ENCODE data around the gene ING3. TPM values are rescaled to one million over a fixed set of nuclear protein-coding genes. Genes with fewer than 3 reads are reported as not detected.
A peak's percentile ranks its signal among the peaks of the same experiment; 100 is the strongest.

The ING3 gene
- polyA plus RNA-seq, 3 donors = 22.3 to 26.9 (median 25.9) TPM

- no peak overlapping the region for H3K4me2 ChIP-seq (replicated peaks; ENCODE audit: extremely low read depth, low read length, poor library complexity, severe bottlenecking)
- no peak for TF ChIP-seq CTCF (IDR thresholded peaks at IDR 0.05)
- H3K27me3 Mint-ChIP-seq (ENCODE audit: low read depth in 3 of 3) = no peaks in the 10 kb centered on the region
- no peak for DNase-seq
- peaks cover 57 to 76% of the 10 kb centered on the region in 2 donors for H3K36me3 ChIP-seq (replicated peaks in 1 of 2; ENCODE audit: control insufficient read depth in 1 of 2, insufficient read depth in 2 of 2, low read length in 2 of 2)
- H3K27ac Mint-ChIP-seq = no peak overlapping the region
- H3K9me3 Mint-ChIP-seq = peaks cover 0 to 4% (median 0%) of the 10 kb centered on the region in 7 donors
- H2AFZ ChIP-seq (ENCODE audit: insufficient read depth, low read depth, low read length, poor library complexity, severe bottlenecking) = no peak overlapping the region
- H4K20me1 ChIP-seq (ENCODE audit: insufficient read depth, low read length) = peaks cover 35% of the 10 kb centered on the region
- H3K4me1 ChIP-seq (ENCODE audit: control insufficient read depth in 1 of 2, insufficient read depth in 2 of 2, low read length in 2 of 2) = peaks cover 9 to 10% of the 10 kb centered on the region in 2 donors
- intact Hi-C loops (cut with micrococcal nuclease) = no loop called here
- H3K9ac ChIP-seq (ENCODE audit: insufficient read depth, low read length, poor library complexity, severe bottlenecking) = no peak overlapping the region
- H3K36me3 Mint-ChIP-seq = peaks cover 50 to 68% of the 10 kb centered on the region in 2 donors
- peaks cover 9% of the 10 kb centered on the region for H3K4me1 Mint-ChIP-seq
- H3K27ac ChIP-seq (ENCODE audit: low read depth in 1 of 2, low read length in 2 of 2) = no peak overlapping the region
- H3K79me2 ChIP-seq (ENCODE audit: insufficient read depth, low read length) = peaks cover 28% of the 10 kb centered on the region
- no CpG with 5 or more reads among the region's 3 CpGs for WGBS (ENCODE audit: insufficient coverage)
- H3K4me3 ChIP-seq (replicated peaks in 1 of 3; ENCODE audit: low read depth in 2 of 3, low read length in 3 of 3) = no peak overlapping the region
- H3K4me3 Mint-ChIP-seq = no peak overlapping the region
- H3K9me3 ChIP-seq (replicated peaks in 1 of 2; ENCODE audit: control insufficient read depth in 1 of 2, insufficient read depth in 1 of 2, low read length in 2 of 2) = no peaks in the 10 kb centered on the region
- no peaks in the 10 kb centered on the region for H3K27me3 ChIP-seq (ENCODE audit: control insufficient read depth in 2 of 2, insufficient read depth in 2 of 2, low read length in 2 of 2)
Measured at GRCh38 chr7:120955577-120956149, 5.1 kb downstream of the ING3 start.

- intact Hi-C loops (cut with micrococcal nuclease) = no loop called here
- no peak overlapping the region for H2AFZ ChIP-seq (ENCODE audit: insufficient read depth, low read depth, low read length, poor library complexity, severe bottlenecking)
- peaks cover 53% of the 10 kb centered on the region for H4K20me1 ChIP-seq (ENCODE audit: insufficient read depth, low read length)
- Mint-ChIP-seq H3K27ac (peak overlapping the region in 1 of 7 donors; percentile 37), H3K36me3 (peaks cover 44 to 68% of the 10 kb centered on the region in 2 donors), H3K4me3 (no peak overlapping the region), H3K9me3 (peaks cover 0 to 2% (median 0%) of the 10 kb centered on the region in 7 donors), H3K4me1 (no peaks in the 10 kb centered on the region), H3K27me3 (ENCODE audit: low read depth in 3 of 3) (no peaks in the 10 kb centered on the region)
- no peak for TF ChIP-seq CTCF (IDR thresholded peaks at IDR 0.05)
- no peaks in the 10 kb centered on the region for H3K27me3 ChIP-seq (ENCODE audit: control insufficient read depth in 2 of 2, insufficient read depth in 2 of 2, low read length in 2 of 2)
- no peaks in the 10 kb centered on the region for H3K4me1 ChIP-seq (ENCODE audit: control insufficient read depth in 1 of 2, insufficient read depth in 2 of 2, low read length in 2 of 2)
- H3K9me3 ChIP-seq (replicated peaks in 1 of 2; ENCODE audit: control insufficient read depth in 1 of 2, insufficient read depth in 1 of 2, low read length in 2 of 2) = no peaks in the 10 kb centered on the region
- H3K4me3 ChIP-seq (replicated peaks in 1 of 3; ENCODE audit: low read depth in 2 of 3, low read length in 3 of 3) = no peak overlapping the region
- WGBS (ENCODE audit: insufficient coverage) = 97% methylated on average over 5 of the region's 8 CpGs
- DNase-seq = no peak
- peaks cover 62 to 77% of the 10 kb centered on the region in 2 donors for H3K36me3 ChIP-seq (replicated peaks in 1 of 2; ENCODE audit: control insufficient read depth in 1 of 2, insufficient read depth in 2 of 2, low read length in 2 of 2)
- no peak overlapping the region for H3K27ac ChIP-seq (ENCODE audit: low read depth in 1 of 2, low read length in 2 of 2)
- H3K79me2 ChIP-seq (ENCODE audit: insufficient read depth, low read length) = peaks cover 18% of the 10 kb centered on the region
- no peak overlapping the region for H3K9ac ChIP-seq (ENCODE audit: insufficient read depth, low read length, poor library complexity, severe bottlenecking)
- no peak overlapping the region for H3K4me2 ChIP-seq (replicated peaks; ENCODE audit: extremely low read depth, low read length, poor library complexity, severe bottlenecking)
Measured at GRCh38 chr7:120959929-120960484, 9.4 kb downstream of the ING3 start.
